HEK293 (cell line): ENCODE measurements around the gene TNN.

Experiments used
- CTCF ChIA-PET: fragments of 350-600 bp; formaldehyde crosslinking; extraction: SDS; loops from one replicate; lab custom pipeline; 2021; ENCODE audit warnings: antibody characterized with exemption; lab: Yijun Ruan, JAX
- POLR2A ChIA-PET: fragments of 300-600 bp; formaldehyde crosslinking; extraction: SDS; loops from one replicate; lab custom pipeline; 2020; ENCODE audit warnings: antibody characterized with exemption, inconsistent platforms; lab: Yijun Ruan, JAX
- H3K27ac ChIP-seq: fragments of 200-500 bp; sonication (Bioruptor generic); 2 replicates; pipeline ENCODE4 v1.5.1; 2014; ENCODE audit warnings: low read depth, low read length, control low read depth, inconsistent platforms; ENCODE audit errors: extremely low read depth
- H3K36me3 ChIP-seq, 2 experiments: fragments of 200-500 bp in 1 of 2; sonication (Bioruptor generic) in 1 of 2; 1 replicate in 1 of 2; 2 replicates in 1 of 2; pipeline ENCODE4 v1.5.1; 2014 to 2017; ENCODE audit warnings: inconsistent platforms in 2 of 2, low read length in 2 of 2; ENCODE audit not compliant: control insufficient read depth in 2 of 2, insufficient read depth in 1 of 2
- H3K4me1 ChIP-seq: fragments of 200-500 bp; sonication (Bioruptor generic); 2 replicates; pipeline ENCODE4 v1.5.1; 2014; ENCODE audit warnings: mild to moderate bottlenecking, low read length, inconsistent platforms; ENCODE audit not compliant: control insufficient read depth, insufficient read depth
- H3K4me3 ChIP-seq: 2 replicates; pipeline ENCODE4 v1.5.1; 2011; ENCODE audit warnings: low read depth, mild to moderate bottlenecking, control low read depth, low read length, moderate library complexity
- H3K9me3 ChIP-seq: fragments of 200-500 bp; sonication (Bioruptor generic); 2 replicates; pipeline ENCODE4 v1.5.1; 2014; ENCODE audit warnings: low read depth, low read length, inconsistent platforms; ENCODE audit not compliant: control insufficient read depth, insufficient read depth
- PRDM2 ChIP-seq: fragments of 450-650 bp; formaldehyde crosslinking; IDR thresholded peaks from 2 replicates; pipeline ENCODE4 v1.5.1; 2016; ENCODE audit warnings: missing biosample characterization, missing genetic modification characterization, borderline replicate concordance
- SCRT1 ChIP-seq: fragments of 450-650 bp; formaldehyde crosslinking; IDR thresholded peaks from 2 replicates; pipeline ENCODE4 v1.5.1; 2016; ENCODE audit warnings: missing biosample characterization, missing genetic modification characterization, borderline replicate concordance
- SCRT2 ChIP-seq: fragments of 450-650 bp; formaldehyde crosslinking; IDR thresholded peaks from 2 replicates; pipeline ENCODE4 v1.5.1; 2016; ENCODE audit warnings: missing biosample characterization, missing genetic modification characterization
- ZBTB20 ChIP-seq: fragments of 450-650 bp; formaldehyde crosslinking; IDR thresholded peaks from 2 replicates; pipeline ENCODE4 v1.5.1; 2016; ENCODE audit warnings: missing biosample characterization, missing genetic modification characterization
- ZBTB26 ChIP-seq: fragments of 450-650 bp; formaldehyde crosslinking; optimal IDR thresholded peaks from 2 replicates; pipeline ENCODE3; 2016; ENCODE audit warnings: missing biosample characterization, mild to moderate bottlenecking, missing genetic modification characterization
- ZBTB6 ChIP-seq: fragments of 450-650 bp; formaldehyde crosslinking; IDR thresholded peaks from 2 replicates; pipeline ENCODE4 v1.5.1; 2017; ENCODE audit warnings: missing biosample characterization, missing genetic modification characterization
- ZBTB8A ChIP-seq: fragments of 450-650 bp; formaldehyde crosslinking; IDR thresholded peaks from 2 replicates; pipeline ENCODE4 v1.5.1; 2016; ENCODE audit warnings: missing biosample characterization, missing genetic modification characterization
- ZFHX2 ChIP-seq: fragments of 450-650 bp; formaldehyde crosslinking; conservative IDR thresholded peaks from 2 replicates; pipeline ENCODE4 v1.5.1; 2016; ENCODE audit warnings: missing biosample characterization, missing genetic modification characterization
- ZNF23 ChIP-seq: fragments of 450-650 bp; formaldehyde crosslinking; IDR thresholded peaks from 2 replicates; pipeline ENCODE4 v1.5.1; 2016; ENCODE audit warnings: missing biosample characterization, missing genetic modification characterization, borderline replicate concordance
- ZNF324 ChIP-seq: fragments of 450-650 bp; formaldehyde crosslinking; IDR thresholded peaks from 2 replicates; pipeline ENCODE4 v1.5.1; 2016; ENCODE audit warnings: missing biosample characterization, missing genetic modification characterization
- ZNF335 ChIP-seq: fragments of 450-650 bp; formaldehyde crosslinking; conservative IDR thresholded peaks from 2 replicates; pipeline ENCODE4 v1.5.1; 2016; ENCODE audit warnings: missing biosample characterization, missing genetic modification characterization
- ZNF366 ChIP-seq: fragments of 450-650 bp; formaldehyde crosslinking; conservative IDR thresholded peaks from 2 replicates; pipeline ENCODE4 v1.5.1; 2016; ENCODE audit warnings: missing biosample characterization, missing genetic modification characterization
- ZNF416 ChIP-seq: fragments of 450-650 bp; formaldehyde crosslinking; IDR thresholded peaks from 2 replicates; pipeline ENCODE4 v1.5.1; 2016; ENCODE audit warnings: missing biosample characterization, missing genetic modification characterization
- ZNF501 ChIP-seq: fragments of 450-650 bp; formaldehyde crosslinking; IDR thresholded peaks from 2 replicates; pipeline ENCODE4 v1.5.1; 2016; ENCODE audit warnings: missing biosample characterization, missing genetic modification characterization
- ZNF510 ChIP-seq: fragments of 450-650 bp; formaldehyde crosslinking; IDR thresholded peaks from 2 replicates; pipeline ENCODE4 v1.5.1; 2018; ENCODE audit warnings: mild to moderate bottlenecking, missing genetic modification characterization, missing biosample characterization; ENCODE audit not compliant: insufficient replicate concordance
- ZNF521 ChIP-seq: fragments of 450-650 bp; formaldehyde crosslinking; IDR thresholded peaks from 2 replicates; pipeline ENCODE4 v1.5.1; 2017; ENCODE audit warnings: missing biosample characterization, mild to moderate bottlenecking, missing genetic modification characterization
- ZNF585B ChIP-seq: fragments of 450-650 bp; formaldehyde crosslinking; IDR thresholded peaks from 2 replicates; pipeline ENCODE4 v1.5.1; 2016; ENCODE audit warnings: missing biosample characterization, missing genetic modification characterization
- TF ChIP-seq, protein P1 (sequence below): fragments of 450-650 bp; formaldehyde crosslinking; IDR thresholded peaks from 2 replicates; pipeline ENCODE4 v1.5.1; 2016; ENCODE audit warnings: missing biosample characterization, missing genetic modification characterization
- TF ChIP-seq, protein P2 (sequence below): fragments of 450-650 bp; formaldehyde crosslinking; IDR thresholded peaks from 2 replicates; pipeline ENCODE4 v1.5.1; 2016; ENCODE audit warnings: missing biosample characterization, missing genetic modification characterization
- TF ChIP-seq, protein P3 (sequence below): fragments of 450-650 bp; formaldehyde crosslinking; IDR thresholded peaks from 2 replicates; pipeline ENCODE4 v1.5.1; 2016; ENCODE audit warnings: missing biosample characterization, missing genetic modification characterization
- TF ChIP-seq, protein P4 (sequence below): fragments of 450-650 bp; formaldehyde crosslinking; IDR thresholded peaks from 2 replicates; pipeline ENCODE4 v1.5.1; 2016; ENCODE audit warnings: missing biosample characterization, missing genetic modification characterization

The TNN gene

GRCh38 chr1:175192111-175192629 is 124.5 kb downstream of the TNN start (continued):
- TF ChIP-seq SCRT1 (tag by site-specific recombination) (peak; percentile 52; the same call in 1 of the 2 replicates), ZNF335 (tag by site-specific recombination) (peak; percentile 16), ZNF366 (peak; percentile 27; the same call in 1 of the 2 replicates), ZBTB8A (tag by site-specific recombination) (no peak), SCRT2 (tag by site-specific recombination) (peak; percentile 81), ZBTB26 (no peak), ZNF521 (no peak), ZBTB20 (tag by site-specific recombination) (no peak; the same call in 1 of the 2 replicates), PRDM2 (tag by site-specific recombination) (no peak), ZNF324 (tag by site-specific recombination) (no peak), ZNF510 (no peak), ZFHX2 (tag by site-specific recombination) (no peak)
- TF ChIP-seq, protein P1, sequence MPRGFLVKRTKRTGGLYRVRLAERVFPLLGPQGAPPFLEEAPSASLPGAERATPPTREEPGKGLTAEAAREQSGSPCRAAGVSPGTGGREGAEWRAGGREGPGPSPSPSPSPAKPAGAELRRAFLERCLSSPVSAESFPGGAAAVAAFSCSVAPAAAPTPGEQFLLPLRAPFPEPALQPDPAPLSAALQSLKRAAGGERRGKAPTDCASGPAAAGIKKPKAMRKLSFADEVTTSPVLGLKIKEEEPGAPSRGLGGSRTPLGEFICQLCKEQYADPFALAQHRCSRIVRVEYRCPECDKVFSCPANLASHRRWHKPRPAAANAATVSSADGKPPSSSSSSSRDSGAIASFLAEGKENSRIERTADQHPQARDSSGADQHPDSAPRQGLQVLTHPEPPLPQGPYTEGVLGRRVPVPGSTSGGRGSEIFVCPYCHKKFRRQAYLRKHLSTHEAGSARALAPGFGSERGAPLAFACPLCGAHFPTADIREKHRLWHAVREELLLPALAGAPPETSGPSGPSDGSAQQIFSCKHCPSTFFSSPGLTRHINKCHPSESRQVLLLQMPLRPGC (tag by site-specific recombination) = no peak
- TF ChIP-seq, protein P2, sequence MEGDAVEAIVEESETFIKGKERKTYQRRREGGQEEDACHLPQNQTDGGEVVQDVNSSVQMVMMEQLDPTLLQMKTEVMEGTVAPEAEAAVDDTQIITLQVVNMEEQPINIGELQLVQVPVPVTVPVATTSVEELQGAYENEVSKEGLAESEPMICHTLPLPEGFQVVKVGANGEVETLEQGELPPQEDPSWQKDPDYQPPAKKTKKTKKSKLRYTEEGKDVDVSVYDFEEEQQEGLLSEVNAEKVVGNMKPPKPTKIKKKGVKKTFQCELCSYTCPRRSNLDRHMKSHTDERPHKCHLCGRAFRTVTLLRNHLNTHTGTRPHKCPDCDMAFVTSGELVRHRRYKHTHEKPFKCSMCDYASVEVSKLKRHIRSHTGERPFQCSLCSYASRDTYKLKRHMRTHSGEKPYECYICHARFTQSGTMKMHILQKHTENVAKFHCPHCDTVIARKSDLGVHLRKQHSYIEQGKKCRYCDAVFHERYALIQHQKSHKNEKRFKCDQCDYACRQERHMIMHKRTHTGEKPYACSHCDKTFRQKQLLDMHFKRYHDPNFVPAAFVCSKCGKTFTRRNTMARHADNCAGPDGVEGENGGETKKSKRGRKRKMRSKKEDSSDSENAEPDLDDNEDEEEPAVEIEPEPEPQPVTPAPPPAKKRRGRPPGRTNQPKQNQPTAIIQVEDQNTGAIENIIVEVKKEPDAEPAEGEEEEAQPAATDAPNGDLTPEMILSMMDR = no peak

DNA sequence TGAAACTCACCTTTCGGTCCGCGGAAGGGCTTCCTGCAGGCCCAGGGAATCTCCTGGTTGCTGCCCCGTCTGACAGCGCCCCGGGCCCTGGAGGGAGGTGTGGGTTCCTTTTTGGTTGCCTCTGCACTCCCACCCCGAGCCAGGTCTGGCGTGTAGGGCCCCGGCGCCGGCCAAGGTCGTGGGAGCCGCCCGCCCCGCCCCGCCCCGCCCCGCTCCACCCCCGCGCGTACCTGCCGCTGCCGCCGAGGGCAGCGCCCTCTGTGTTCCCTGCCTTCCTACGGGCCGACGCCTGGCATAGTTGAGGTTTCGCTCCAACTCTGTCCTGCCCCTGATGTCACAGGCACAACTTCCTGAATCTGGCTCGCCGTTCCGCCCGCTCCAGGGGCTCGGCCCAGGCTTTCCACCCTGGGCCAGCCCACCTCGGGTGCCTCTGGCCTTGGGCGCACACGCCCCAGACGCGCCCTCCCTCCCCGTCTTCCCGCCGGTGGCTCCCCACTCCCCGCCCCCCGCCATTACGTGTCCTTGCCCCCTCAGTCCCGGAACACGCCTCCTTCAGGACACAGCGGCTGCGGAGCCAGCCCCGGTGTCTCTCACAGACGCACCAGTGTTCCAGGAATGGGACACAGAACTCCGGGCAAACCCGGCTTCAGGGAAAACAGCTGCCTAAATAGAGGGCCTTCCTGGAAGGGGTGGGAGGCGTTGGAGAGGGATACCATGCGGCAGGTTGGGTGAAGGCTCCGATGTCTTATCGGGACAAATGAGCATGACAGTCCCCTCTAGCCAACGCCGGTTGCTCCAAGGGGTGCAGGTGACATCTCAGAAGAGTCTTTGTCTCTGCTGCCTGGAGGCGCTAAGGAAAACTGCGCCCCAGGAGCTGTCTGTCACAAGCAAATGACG is 125.2 kb downstream of the TNN start, which contains the start of gene KIAA0040:
TSS of gene KIAA0040 (minus strand) at position 147 of the 897 bp plus-strand sequence. CDS start 31,763 bp downstream, outside the sequence.
- Histone ChIP-seq H3K27ac (peak within 1 kb of the TSS; percentile 63), H3K4me3 (peak within 1 kb of the TSS; percentile 62), H3K9me3 (no peaks in the 10 kb centered on the region), H3K4me1 (peaks cover 4% of the 10 kb centered on the region; the same call in 1 of the 2 replicates), H3K36me3 (no peaks in the 10 kb centered on the region)
- ChIA-PET POLR2A (interaction anchor here (0.9 kb wide), 1 partner anchor 12 kb away, joined by 3 read pairs; no protein-coding TSS in a partner anchor), CTCF (interaction anchor here (0.9 to 2.2 kb wide), 3 partner anchors 21 to 47 kb away, joined by 3 to 8 read pairs (median 4); no protein-coding TSS in a partner anchor)
- no peak for TF ChIP-seq ZBTB6 (tag by site-specific recombination)
- no peak for TF ChIP-seq ZNF23 (tag by site-specific recombination)
- TF ChIP-seq ZNF585B (tag by site-specific recombination) = no peak
- TF ChIP-seq, protein P3, sequence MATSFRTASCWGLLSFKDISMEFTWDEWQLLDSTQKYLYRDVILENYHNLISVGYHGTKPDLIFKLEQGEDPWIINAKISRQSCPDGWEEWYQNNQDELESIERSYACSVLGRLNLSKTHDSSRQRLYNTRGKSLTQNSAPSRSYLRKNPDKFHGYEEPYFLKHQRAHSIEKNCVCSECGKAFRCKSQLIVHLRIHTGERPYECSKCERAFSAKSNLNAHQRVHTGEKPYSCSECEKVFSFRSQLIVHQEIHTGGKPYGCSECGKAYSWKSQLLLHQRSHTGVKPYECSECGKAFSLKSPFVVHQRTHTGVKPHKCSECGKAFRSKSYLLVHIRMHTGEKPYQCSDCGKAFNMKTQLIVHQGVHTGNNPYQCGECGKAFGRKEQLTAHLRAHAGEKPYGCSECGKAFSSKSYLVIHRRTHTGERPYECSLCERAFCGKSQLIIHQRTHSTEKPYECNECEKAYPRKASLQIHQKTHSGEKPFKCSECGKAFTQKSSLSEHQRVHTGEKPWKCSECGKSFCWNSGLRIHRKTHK (tag by site-specific recombination) = no peak
- TF ChIP-seq, protein P4, sequence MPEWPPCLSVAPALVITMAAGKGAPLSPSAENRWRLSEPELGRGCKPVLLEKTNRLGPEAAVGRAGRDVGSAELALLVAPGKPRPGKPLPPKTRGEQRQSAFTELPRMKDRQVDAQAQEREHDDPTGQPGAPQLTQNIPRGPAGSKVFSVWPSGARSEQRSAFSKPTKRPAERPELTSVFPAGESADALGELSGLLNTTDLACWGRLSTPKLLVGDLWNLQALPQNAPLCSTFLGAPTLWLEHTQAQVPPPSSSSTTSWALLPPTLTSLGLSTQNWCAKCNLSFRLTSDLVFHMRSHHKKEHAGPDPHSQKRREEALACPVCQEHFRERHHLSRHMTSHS (tag by site-specific recombination) = no peak
- 0 out of 2 replicates have a peak, but pooled peaks have one; percentile 24 for TF ChIP-seq ZNF501
- TF ChIP-seq ZNF416 (tag by site-specific recombination) = no peak
